HEK293 (cell line): ENCODE measurements around the gene SNCAIP.

ENCODE experiments used
- CTCF ChIA-PET: fragments of 350-600 bp; formaldehyde crosslinking; extraction: SDS; loops from one replicate; lab custom pipeline; 2021; ENCODE audit warnings: antibody characterized with exemption; lab: Yijun Ruan, JAX
- POLR2A ChIA-PET: fragments of 300-600 bp; formaldehyde crosslinking; extraction: SDS; loops from one replicate; lab custom pipeline; 2020; ENCODE audit warnings: antibody characterized with exemption, inconsistent platforms; lab: Yijun Ruan, JAX
- H3K27ac ChIP-seq: fragments of 200-500 bp; sonication (Bioruptor generic); 2 replicates; pipeline ENCODE4 v1.5.1; 2014; ENCODE audit warnings: low read depth, low read length, control low read depth, inconsistent platforms; ENCODE audit errors: extremely low read depth
- H3K36me3 ChIP-seq, 2 experiments: fragments of 200-500 bp in 1 of 2; sonication (Bioruptor generic) in 1 of 2; 1 replicate in 1 of 2; 2 replicates in 1 of 2; pipeline ENCODE4 v1.5.1; 2014 to 2017; ENCODE audit warnings: inconsistent platforms in 2 of 2, low read length in 2 of 2; ENCODE audit not compliant: control insufficient read depth in 2 of 2, insufficient read depth in 1 of 2
- H3K4me1 ChIP-seq: fragments of 200-500 bp; sonication (Bioruptor generic); 2 replicates; pipeline ENCODE4 v1.5.1; 2014; ENCODE audit warnings: mild to moderate bottlenecking, low read length, inconsistent platforms; ENCODE audit not compliant: control insufficient read depth, insufficient read depth
- H3K4me3 ChIP-seq: 2 replicates; pipeline ENCODE4 v1.5.1; 2011; ENCODE audit warnings: low read depth, mild to moderate bottlenecking, control low read depth, low read length, moderate library complexity
- H3K9me3 ChIP-seq: fragments of 200-500 bp; sonication (Bioruptor generic); 2 replicates; pipeline ENCODE4 v1.5.1; 2014; ENCODE audit warnings: low read depth, low read length, inconsistent platforms; ENCODE audit not compliant: control insufficient read depth, insufficient read depth
- GLI2 ChIP-seq: fragments of 450-650 bp; formaldehyde crosslinking; IDR thresholded peaks from 2 replicates; pipeline ENCODE4; 2017; ENCODE audit warnings: missing biosample characterization, missing genetic modification characterization, low read depth, borderline replicate concordance
- HIC1 ChIP-seq: fragments of 450-650 bp; formaldehyde crosslinking; IDR thresholded peaks from 2 replicates; pipeline ENCODE4 v1.5.1; 2016; ENCODE audit warnings: missing biosample characterization, missing genetic modification characterization
- HOXD13 ChIP-seq: sonication (generic); formaldehyde crosslinking; IDR thresholded peaks from 2 replicates; pipeline ENCODE4 v1.8.0; 2022; ENCODE audit warnings: missing genetic modification reagents, borderline replicate concordance
- KLF17 ChIP-seq: fragments of 450-650 bp; formaldehyde crosslinking; IDR thresholded peaks from 2 replicates; pipeline ENCODE4 v1.5.1; 2016; ENCODE audit warnings: missing biosample characterization, missing genetic modification characterization
- KLF9 ChIP-seq: fragments of 450-650 bp; formaldehyde crosslinking; IDR thresholded peaks from 2 replicates; pipeline ENCODE4 v1.5.1; 2016; ENCODE audit warnings: missing biosample characterization, missing genetic modification characterization, low read depth
- MYNN ChIP-seq: fragments of 450-650 bp; formaldehyde crosslinking; IDR thresholded peaks from 2 replicates; pipeline ENCODE4 v1.5.1; 2016; ENCODE audit warnings: missing biosample characterization, missing genetic modification characterization, borderline replicate concordance
- ZFHX2 ChIP-seq: fragments of 450-650 bp; formaldehyde crosslinking; conservative IDR thresholded peaks from 2 replicates; pipeline ENCODE4 v1.5.1; 2016; ENCODE audit warnings: missing biosample characterization, missing genetic modification characterization
- ZNF2 ChIP-seq: fragments of 450-650 bp; formaldehyde crosslinking; IDR thresholded peaks from 2 replicates; pipeline ENCODE4 v1.5.1; 2016; ENCODE audit warnings: missing biosample characterization, missing genetic modification characterization
- ZNF221 ChIP-seq: fragments of 450-650 bp; formaldehyde crosslinking; IDR thresholded peaks from 2 replicates; pipeline ENCODE4 v1.5.1; 2017; ENCODE audit warnings: missing biosample characterization, missing genetic modification characterization, borderline replicate concordance
- ZNF26 ChIP-seq: fragments of 450-650 bp; formaldehyde crosslinking; IDR thresholded peaks from 2 replicates; pipeline ENCODE4 v1.5.1; 2016; ENCODE audit warnings: missing biosample characterization, missing genetic modification characterization
- ZNF280C ChIP-seq: fragments of 450-650 bp; formaldehyde crosslinking; IDR thresholded peaks from 2 replicates; pipeline ENCODE4 v1.5.1; 2016; ENCODE audit warnings: missing biosample characterization, missing genetic modification characterization
- ZNF280D ChIP-seq: fragments of 450-650 bp; formaldehyde crosslinking; IDR thresholded peaks from 2 replicates; pipeline ENCODE4 v1.5.1; 2016; ENCODE audit warnings: missing biosample characterization, missing genetic modification characterization
- ZNF391 ChIP-seq: fragments of 450-650 bp; formaldehyde crosslinking; IDR thresholded peaks from 2 replicates; pipeline ENCODE4 v1.5.1; 2016; ENCODE audit warnings: low read depth, missing biosample characterization, missing genetic modification characterization, borderline replicate concordance
- ZNF548 ChIP-seq: fragments of 450-650 bp; formaldehyde crosslinking; IDR thresholded peaks from 2 replicates; pipeline ENCODE4 v1.5.1; 2016; ENCODE audit warnings: missing biosample characterization, missing genetic modification characterization
- ZNF561 ChIP-seq: fragments of 450-650 bp; IDR thresholded peaks from 2 replicates; pipeline ENCODE4 v1.5.1; 2018; ENCODE audit warnings: missing biosample characterization, missing genetic modification characterization, borderline replicate concordance
- ZNF626 ChIP-seq: fragments of 450-650 bp; sonication (Bioruptor Pico); formaldehyde crosslinking; IDR thresholded peaks from 2 replicates; pipeline ENCODE4 v1.5.1; 2018; ENCODE audit warnings: missing biosample characterization, missing genetic modification characterization, inconsistent platforms
- ZNF629 ChIP-seq: fragments of 450-650 bp; formaldehyde crosslinking; IDR thresholded peaks from 2 replicates; pipeline ENCODE4 v1.5.1; 2017; ENCODE audit warnings: missing biosample characterization, missing genetic modification characterization
- ZSCAN5A ChIP-seq: fragments of 450-650 bp; formaldehyde crosslinking; IDR thresholded peaks from 2 replicates; pipeline ENCODE4 v1.5.1; 2016; ENCODE audit warnings: missing biosample characterization, missing genetic modification characterization
- ZXDB ChIP-seq: fragments of 450-650 bp; formaldehyde crosslinking; IDR thresholded peaks from 2 replicates; pipeline ENCODE4 v1.5.1; 2016; ENCODE audit warnings: missing biosample characterization, missing genetic modification characterization

SNCAIP gene

GRCh38 chr5:122394284-122394930 is 82.4 kb downstream of the SNCAIP start:
- H3K36me3 ChIP-seq = no peaks in the 10 kb centered on the region
- H3K27ac ChIP-seq = no peak overlapping the region
- H3K9me3 ChIP-seq = no peaks in the 10 kb centered on the region
- CTCF ChIA-PET = interaction anchor here (0.6 kb wide), 1 partner anchor 218 kb away, joined by 4 read pairs; no protein-coding TSS in a partner anchor
- H3K4me3 ChIP-seq = no peak overlapping the region
- POLR2A ChIA-PET = no interaction called here
- TF ChIP-seq ZNF2 (tag by site-specific recombination) (no peak), ZXDB (no peak), ZNF561 (tag by site-specific recombination) (no peak), ZNF626 (tag by site-specific recombination) (no peak), HOXD13 (CRISPR knock-in tag) (no peak), MYNN (tag by site-specific recombination) (no peak), ZNF629 (no peak)
- H3K4me1 ChIP-seq = peaks cover 29% of the 10 kb centered on the region

GRCh38 chr5:122398016-122398415 is 86.0 kb downstream of the SNCAIP start:
- no peaks in the 10 kb centered on the region for H3K36me3 ChIP-seq
- H3K27ac ChIP-seq = no peak overlapping the region
- POLR2A ChIA-PET = no interaction called here
- TF ChIP-seq ZSCAN5A = no peak
- CTCF ChIA-PET = interaction anchor here (1.4 kb wide), 1 partner anchor 17 kb away, joined by 5 read pairs; no protein-coding TSS in a partner anchor
- H3K4me1 ChIP-seq = peaks cover 11% of the 10 kb centered on the region
- H3K9me3 ChIP-seq = no peaks in the 10 kb centered on the region
- no peak overlapping the region for H3K4me3 ChIP-seq

- ChIA-PET CTCF (interaction anchor here (0.6 to 0.9 kb wide), 2 partner anchors 203 to 208 kb away, joined by 3 to 4 read pairs; no protein-coding TSS in a partner anchor), POLR2A (no interaction called here)
- H3K4me3 ChIP-seq = no peak overlapping the region
- H3K27ac ChIP-seq = no peak overlapping the region
- TF ChIP-seq GLI2 (tag by site-specific recombination) (no peak), ZNF391 (tag by site-specific recombination) (no peak), KLF9 (tag by site-specific recombination) (no peak), ZNF26 (no peak), ZNF221 (tag by site-specific recombination) (no peak), ZNF280C (tag by site-specific recombination) (no peak), ZNF548 (tag by site-specific recombination) (no peak), KLF17 (tag by site-specific recombination) (no peak), ZNF280D (tag by site-specific recombination) (no peak), ZFHX2 (tag by site-specific recombination) (no peak), HIC1 (no peak)
- no peaks in the 10 kb centered on the region for H3K36me3 ChIP-seq
- no peaks in the 10 kb centered on the region for H3K4me1 ChIP-seq
- no peaks in the 10 kb centered on the region for H3K9me3 ChIP-seq
These were observed 88.3 kb downstream of the SNCAIP start for GRCh38 chr5:122400341-122400740.
